ENCODE measurements around the gene RBM15B. TPM values are rescaled to one million over a fixed set of nuclear protein-coding genes. Genes with fewer than 3 reads are reported as not detected.
"Not testable (repeated sequence)": the region's sequence is repeated elsewhere in the genome, so short reads cannot be mapped to it uniquely, and the experiment has no call there.

The RBM15B gene
- total RNA-seq, result 25.3 TPM

GRCh38 chr3:51391075-51391565 is at the start of gene RBM15B:
TSS of gene RBM15B (plus strand) at chr3:51391285. CDS start at chr3:51391400, 115 bp downstream.
- Histone ChIP-seq H3K4me1 (ENCODE audit: insufficient read depth, low read length) (peaks cover 79% of the 10 kb centered on the region), H3K4me3 (ENCODE audit: low read length) (peak within 1 kb of the TSS; percentile 53)

GRCh38 chr3:51343918-51344687 is 47.0 kb upstream of the RBM15B start:
- no peaks in the 10 kb centered on the region for H3K4me1 ChIP-seq (ENCODE audit: insufficient read depth, low read length)
- no peaks in the 10 kb centered on the region for H3K27me3 ChIP-seq (ENCODE audit: insufficient read depth, low read length)
- no peak overlapping the region for H3K4me3 ChIP-seq (ENCODE audit: low read length)
- no peaks in the 10 kb centered on the region for H3K9me3 ChIP-seq (ENCODE audit: low read depth, low read length)

More at GRCh38 chr3:51391075-51391565, at the start of gene RBM15B:
- Histone ChIP-seq H3K9me3 (ENCODE audit: low read depth, low read length) (no peaks in the 10 kb centered on the region), H3K27me3 (ENCODE audit: insufficient read depth, low read length) (no peaks in the 10 kb centered on the region)

GRCh38 chr3:51350751-51351150 is 40.3 kb upstream of the RBM15B start:
- Histone ChIP-seq H3K27me3 (ENCODE audit: insufficient read depth, low read length) (no peaks in the 10 kb centered on the region), H3K4me1 (ENCODE audit: insufficient read depth, low read length) (no peaks in the 10 kb centered on the region), H3K4me3 (ENCODE audit: low read length) (no peak overlapping the region), H3K9me3 (ENCODE audit: low read depth, low read length) (no peaks in the 10 kb centered on the region)

GRCh38 chr3:51353131-51353530 is 38.0 kb upstream of the RBM15B start:
- no peaks in the 10 kb centered on the region for H3K9me3 ChIP-seq (ENCODE audit: low read depth, low read length)
- H3K27me3 ChIP-seq (ENCODE audit: insufficient read depth, low read length), result no peaks in the 10 kb centered on the region
- H3K4me3 ChIP-seq (ENCODE audit: low read length), result no peak overlapping the region
- no peaks in the 10 kb centered on the region for H3K4me1 ChIP-seq (ENCODE audit: insufficient read depth, low read length)

- no peaks in the 10 kb centered on the region for H3K27me3 ChIP-seq (ENCODE audit: insufficient read depth, low read length)
- no peak overlapping the region for H3K4me3 ChIP-seq (ENCODE audit: low read length)
- no peaks in the 10 kb centered on the region for H3K9me3 ChIP-seq (ENCODE audit: low read depth, low read length)
- no peaks in the 10 kb centered on the region for H3K4me1 ChIP-seq (ENCODE audit: insufficient read depth, low read length)
Measured at GRCh38 chr3:51353691-51354090, 37.4 kb upstream of the RBM15B start.

GRCh38 chr3:51354172-51354571 is 36.9 kb upstream of the RBM15B start:
- no peaks in the 10 kb centered on the region for H3K27me3 ChIP-seq (ENCODE audit: insufficient read depth, low read length)
- no peaks in the 10 kb centered on the region for H3K4me1 ChIP-seq (ENCODE audit: insufficient read depth, low read length)
- H3K4me3 ChIP-seq (ENCODE audit: low read length), result no peak overlapping the region
- H3K9me3 ChIP-seq (ENCODE audit: low read depth, low read length), result no peaks in the 10 kb centered on the region

- Histone ChIP-seq H3K27me3 (ENCODE audit: insufficient read depth, low read length) (no peaks in the 10 kb centered on the region), H3K4me3 (ENCODE audit: low read length) (no peak overlapping the region)
Measured at GRCh38 chr3:51354731-51355615, 36.1 kb upstream of the RBM15B start.

GRCh38 chr3:51355891-51356578 is 35.0 kb upstream of the RBM15B start:
- Histone ChIP-seq H3K4me3 (ENCODE audit: low read length) (no peak overlapping the region), H3K9me3 (ENCODE audit: low read depth, low read length) (no peaks in the 10 kb centered on the region), H3K4me1 (ENCODE audit: insufficient read depth, low read length) (no peaks in the 10 kb centered on the region)

More at GRCh38 chr3:51354731-51355615, 36.1 kb upstream of the RBM15B start:
- Histone ChIP-seq H3K4me1 (ENCODE audit: insufficient read depth, low read length) (no peaks in the 10 kb centered on the region), H3K9me3 (ENCODE audit: low read depth, low read length) (no peaks in the 10 kb centered on the region)

GRCh38 chr3:51357856-51358255 is 33.2 kb upstream of the RBM15B start:
- Histone ChIP-seq H3K9me3 (ENCODE audit: low read depth, low read length) (no peaks in the 10 kb centered on the region), H3K4me1 (ENCODE audit: insufficient read depth, low read length) (no peaks in the 10 kb centered on the region), H3K4me3 (ENCODE audit: low read length) (no peak overlapping the region), H3K27me3 (ENCODE audit: insufficient read depth, low read length) (no peaks in the 10 kb centered on the region)

More at GRCh38 chr3:51355891-51356578, 35.0 kb upstream of the RBM15B start:
- H3K27me3 ChIP-seq (ENCODE audit: insufficient read depth, low read length), result no peaks in the 10 kb centered on the region

GRCh38 chr3:51358981-51359380 is 32.1 kb upstream of the RBM15B start:
- no peaks in the 10 kb centered on the region for H3K4me1 ChIP-seq (ENCODE audit: insufficient read depth, low read length)
- no peak overlapping the region for H3K4me3 ChIP-seq (ENCODE audit: low read length)
- no peaks in the 10 kb centered on the region for H3K9me3 ChIP-seq (ENCODE audit: low read depth, low read length)
- no peaks in the 10 kb centered on the region for H3K27me3 ChIP-seq (ENCODE audit: insufficient read depth, low read length)

GRCh38 chr3:51360806-51361205 is 30.3 kb upstream of the RBM15B start:
- H3K27me3 ChIP-seq (ENCODE audit: insufficient read depth, low read length), result no peaks in the 10 kb centered on the region

GRCh38 chr3:51361746-51362145 is 29.3 kb upstream of the RBM15B start:
- Histone ChIP-seq H3K9me3 (ENCODE audit: low read depth, low read length) (no peaks in the 10 kb centered on the region), H3K27me3 (ENCODE audit: insufficient read depth, low read length) (no peaks in the 10 kb centered on the region), H3K4me3 (ENCODE audit: low read length) (no peak overlapping the region), H3K4me1 (ENCODE audit: insufficient read depth, low read length) (no peaks in the 10 kb centered on the region)

More at GRCh38 chr3:51360806-51361205, 30.3 kb upstream of the RBM15B start:
- H3K9me3 ChIP-seq (ENCODE audit: low read depth, low read length), result no peaks in the 10 kb centered on the region
- H3K4me3 ChIP-seq (ENCODE audit: low read length), result no peak overlapping the region
- no peaks in the 10 kb centered on the region for H3K4me1 ChIP-seq (ENCODE audit: insufficient read depth, low read length)

- Histone ChIP-seq H3K4me1 (ENCODE audit: insufficient read depth, low read length) (no peaks in the 10 kb centered on the region), H3K27me3 (ENCODE audit: insufficient read depth, low read length) (no peaks in the 10 kb centered on the region), H3K4me3 (ENCODE audit: low read length) (no peak overlapping the region), H3K9me3 (ENCODE audit: low read depth, low read length) (no peaks in the 10 kb centered on the region)
Measured at GRCh38 chr3:51362476-51362875, 28.6 kb upstream of the RBM15B start.

GRCh38 chr3:51368276-51368675 is 22.8 kb upstream of the RBM15B start:
- H3K4me3 ChIP-seq (ENCODE audit: low read length); H3K4me1 ChIP-seq (ENCODE audit: insufficient read depth, low read length); H3K27me3 ChIP-seq (ENCODE audit: insufficient read depth, low read length); H3K9me3 ChIP-seq (ENCODE audit: low read depth, low read length): not testable (repeated sequence)

Data from mononuclear cell (primary cell).